Left ventricle myocardium superior (tissue), 1 donor: ENCODE data around the gene HAPLN2. TPM values are rescaled to one million over a fixed set of nuclear protein-coding genes. Genes with fewer than 3 reads are reported as not detected.
"Not testable (repeated sequence)": the region's sequence is repeated elsewhere in the genome, so short reads cannot be mapped to it uniquely, and the experiment has no call there.

ENCODE experiments used
- ATAC-seq: fragments of 200-7000 bp; cut with Tn5 transposase; one replicate; pipeline ENCODE4 v1.9.1; 2020; ENCODE audit warnings: mild to moderate bottlenecking, moderate library complexity
- DNase-seq: peaks from one replicate; pipeline ENCODE4 v3.0.0-alpha.2; 2020
- intact Hi-C: fragments of 100-400 bp; cut with micrococcal nuclease; formaldehyde crosslinking; loops from one replicate; pipeline ENCODE4 v1.11.0; 2022
- total RNA-seq: library from RNA; stranded (reverse); fragmentation: NEBNext Ultra II Directional; extraction: Animal tissue kit (Norgen Biotek cat#: 25700); gene quantifications from one replicate; pipeline ENCODE4 v1.2.1, GENCODE V29; 2021
- donor health status: DM: no; HTN: yes; CAD: no; lungs with severe emphysema.

The HAPLN2 gene
- total RNA-seq, 1 donor from 2014 or later: 1.5 TPM

DNA sequence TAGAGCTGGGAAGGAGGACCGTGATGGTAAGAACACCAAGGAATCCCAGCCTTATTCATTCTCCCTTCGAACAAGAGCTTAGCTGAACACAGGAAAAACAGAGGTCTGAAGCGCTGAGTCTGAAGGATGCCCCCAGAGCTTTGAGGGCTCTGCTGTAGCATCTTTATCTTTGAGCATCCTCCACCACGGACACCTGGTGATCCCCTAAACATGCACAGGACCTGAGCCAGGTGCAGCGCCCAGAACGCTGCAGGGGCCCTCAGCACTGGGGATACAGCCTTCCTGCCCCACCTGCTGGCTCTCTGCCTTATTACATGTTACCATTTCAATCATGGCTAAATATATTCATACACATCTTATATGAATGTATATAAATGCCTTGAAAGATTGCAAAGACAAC, 10.2 kb upstream of the HAPLN2 start:
- ATAC-seq: peak; percentile 27

DNA sequence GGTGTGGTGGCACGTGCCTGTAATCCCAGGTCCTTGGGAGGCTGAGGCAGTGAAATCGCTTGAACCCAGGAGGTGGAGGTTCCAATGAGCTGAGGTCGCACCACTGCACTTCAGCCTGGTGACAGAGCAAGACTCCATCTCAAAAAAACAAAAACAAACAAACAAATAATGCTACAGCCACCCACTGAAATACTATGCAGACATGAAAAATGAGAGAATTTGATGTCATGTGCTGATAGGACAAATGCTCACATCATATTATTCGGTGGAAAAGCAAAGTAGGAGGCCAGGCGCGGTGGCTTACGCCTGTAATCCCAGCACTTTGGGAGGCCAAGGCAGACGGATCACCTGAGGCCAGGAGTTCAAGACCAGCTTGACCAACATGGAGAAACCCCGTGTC, 9.1 kb upstream of the HAPLN2 start:
- ATAC-seq, DNase-seq, intact Hi-C loops: not testable (repeated sequence)

More for the DNA sequence above, 10.2 kb upstream of the HAPLN2 start:
- DNase-seq: no peak
- intact Hi-C loops: loop anchor here (2.0 to 5.0 kb wide), 2 partner anchors 24 to 152 kb away; no protein-coding TSS in a partner anchor

DNA sequence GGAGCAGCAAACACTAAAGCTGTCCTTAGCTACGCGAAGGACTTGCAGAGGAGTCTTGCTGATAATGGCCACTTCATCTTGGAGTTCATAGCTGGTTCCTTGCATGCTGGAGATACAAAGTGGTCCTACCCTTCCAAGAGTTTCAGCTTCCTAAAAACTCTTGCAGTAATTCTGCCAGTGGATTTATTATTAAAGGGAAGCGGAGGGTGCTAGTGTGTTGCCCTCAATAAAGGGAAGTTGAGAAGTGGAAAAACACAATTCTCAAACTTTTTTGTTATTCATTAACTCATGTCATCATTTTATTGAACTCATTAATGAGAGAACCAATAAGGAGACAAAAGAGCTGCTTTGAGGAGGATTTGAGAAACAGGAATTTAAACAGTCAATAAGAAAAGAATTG, 6.5 kb upstream of the HAPLN2 start:
- DNase-seq (no peak), ATAC-seq (no peak)
- intact Hi-C loops: no loop called here

DNA sequence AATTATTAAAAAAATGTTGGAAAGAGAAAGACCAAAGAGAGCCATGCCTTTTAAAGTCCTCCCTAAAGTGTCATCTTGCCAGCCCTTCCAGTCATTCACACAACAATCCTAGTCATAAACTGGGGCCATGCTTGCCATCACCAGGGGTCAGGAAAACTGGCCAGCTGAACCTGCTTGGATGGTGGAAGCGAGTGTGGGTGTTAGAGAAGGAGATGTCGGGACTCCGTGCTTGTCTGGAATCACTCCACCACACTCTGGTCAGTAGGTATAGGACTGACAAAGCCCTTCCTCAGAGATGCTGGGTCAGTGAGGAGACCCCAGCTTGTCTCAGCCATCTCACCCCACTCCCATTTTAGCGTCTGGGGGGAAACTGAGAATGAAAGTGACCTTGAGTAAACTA, 3.3 kb upstream of the HAPLN2 start:
- DNase-seq (no peak), ATAC-seq (peak; percentile 35)
- intact Hi-C loops: no loop called here

DNA sequence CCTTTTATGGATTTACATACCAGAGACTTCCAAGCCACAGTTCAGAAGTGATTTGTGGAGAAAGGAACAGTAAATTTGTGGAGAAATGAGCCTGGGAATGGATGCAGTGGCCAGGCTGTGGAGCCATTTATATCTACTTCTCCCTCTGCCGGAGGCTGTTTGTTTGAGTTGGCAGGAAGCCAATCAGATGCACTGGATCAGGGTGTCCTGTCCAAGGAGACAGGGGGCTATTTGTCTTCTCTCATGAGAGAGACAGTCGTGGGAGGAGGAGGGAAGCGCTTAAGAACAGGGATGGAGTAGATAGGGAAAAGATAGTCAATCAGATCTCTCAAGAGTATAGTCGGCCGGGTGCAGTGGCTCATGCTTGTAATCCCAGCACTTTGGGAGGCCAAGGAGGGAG, 2.8 kb upstream of the HAPLN2 start:
- ATAC-seq (peak; percentile 85), DNase-seq (peak; percentile 43)
- intact Hi-C loops: no loop called here

DNA sequence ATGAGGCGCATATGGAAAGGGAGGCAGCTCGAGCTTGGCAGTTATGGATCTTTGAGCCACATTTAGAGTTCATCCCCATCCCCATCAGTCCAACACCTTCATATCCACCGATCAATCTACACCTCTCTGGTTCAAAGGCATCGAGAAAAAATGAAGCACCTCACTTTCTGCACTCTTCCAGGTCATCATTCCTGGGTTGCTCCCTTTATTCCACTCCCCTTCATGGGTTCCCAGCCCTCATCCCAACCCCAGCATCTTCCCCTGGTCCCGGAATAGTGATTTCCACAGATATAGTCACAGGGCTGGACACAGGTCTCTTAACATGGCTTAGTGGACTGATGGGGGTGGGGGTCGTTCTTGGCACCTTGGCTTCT, 354 bp downstream of the HAPLN2 start:
- intact Hi-C loops: no loop called here
- DNase-seq (no peak), ATAC-seq (no peak)

DNA sequence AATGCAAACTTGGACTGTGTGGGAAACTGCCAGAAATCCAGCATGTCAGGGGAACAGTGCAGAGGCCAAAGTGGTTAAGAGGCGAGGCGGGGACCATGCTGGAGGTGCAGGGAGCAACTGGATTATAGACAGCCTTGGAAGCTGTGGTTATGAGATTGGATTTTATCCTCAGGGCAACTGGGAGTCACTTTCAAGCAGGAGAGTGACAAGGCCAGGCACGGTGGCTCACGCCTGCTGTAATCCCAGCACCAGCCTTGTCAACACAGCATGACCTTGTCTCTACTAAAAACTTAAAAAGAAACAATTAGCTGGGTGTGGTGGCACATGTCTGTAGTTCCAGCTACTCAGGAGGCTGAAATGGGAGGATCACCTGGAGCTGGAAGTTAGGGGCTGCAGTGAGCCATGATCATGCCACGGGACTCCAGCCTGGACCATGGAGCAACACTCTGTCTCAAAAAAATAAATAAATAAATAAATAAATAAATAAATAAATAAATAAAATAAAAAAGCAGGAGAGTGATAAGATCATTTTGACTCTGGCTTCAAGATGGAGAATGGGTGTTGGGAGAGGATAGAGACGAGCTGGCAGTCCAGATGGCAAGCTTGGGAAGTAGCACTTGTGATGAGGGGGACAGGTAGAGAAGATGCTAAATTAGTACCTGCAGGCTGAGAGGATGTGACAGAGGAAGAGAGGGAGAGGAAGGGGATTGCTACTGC, 3.5 kb downstream of the HAPLN2 start:
- intact Hi-C loops: no loop called here
- ATAC-seq: no peak

DNA sequence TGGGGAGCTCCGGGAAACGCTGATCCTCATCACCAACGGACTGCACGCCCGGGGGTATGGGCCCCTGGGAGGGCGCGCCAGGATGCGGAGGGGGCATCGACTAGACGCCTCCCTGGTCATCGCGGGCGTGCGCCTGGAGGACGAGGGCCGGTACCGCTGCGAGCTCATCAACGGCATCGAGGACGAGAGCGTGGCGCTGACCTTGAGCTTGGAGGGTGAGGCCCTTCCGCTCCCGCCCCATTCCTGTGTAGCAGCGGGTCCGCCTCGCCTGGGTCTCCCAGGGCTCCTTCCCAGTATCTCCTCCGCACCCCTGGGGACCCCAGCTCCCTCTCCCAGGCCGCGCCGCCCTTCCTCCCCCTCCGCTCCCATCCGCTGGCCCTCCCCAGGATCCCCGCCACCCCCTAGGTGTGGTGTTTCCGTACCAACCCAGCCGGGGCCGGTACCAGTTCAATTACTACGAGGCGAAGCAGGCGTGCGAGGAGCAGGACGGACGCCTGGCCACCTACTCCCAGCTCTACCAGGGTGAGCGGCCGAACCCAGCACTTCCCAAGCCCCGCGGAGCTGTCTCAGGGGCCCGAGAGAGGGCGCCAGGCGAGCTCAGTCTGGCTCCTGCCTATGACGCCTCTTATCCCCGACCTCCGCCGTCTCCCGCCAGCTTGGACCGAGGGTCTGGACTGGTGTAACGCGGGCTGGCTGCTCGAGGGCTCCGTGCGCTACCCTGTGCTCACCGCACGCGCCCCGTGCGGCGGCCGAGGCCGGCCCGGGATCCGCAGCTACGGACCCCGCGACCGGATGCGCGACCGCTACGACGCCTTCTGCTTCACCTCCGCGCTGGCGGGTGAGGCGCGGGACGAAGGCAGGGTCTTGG, 5.0 kb downstream of the HAPLN2 start:
- DNase-seq (peak; percentile 68), ATAC-seq (peak; percentile 78)
- intact Hi-C loops: no loop called here

More for the DNA sequence above, 3.5 kb downstream of the HAPLN2 start:
- DNase-seq: no peak

DNA sequence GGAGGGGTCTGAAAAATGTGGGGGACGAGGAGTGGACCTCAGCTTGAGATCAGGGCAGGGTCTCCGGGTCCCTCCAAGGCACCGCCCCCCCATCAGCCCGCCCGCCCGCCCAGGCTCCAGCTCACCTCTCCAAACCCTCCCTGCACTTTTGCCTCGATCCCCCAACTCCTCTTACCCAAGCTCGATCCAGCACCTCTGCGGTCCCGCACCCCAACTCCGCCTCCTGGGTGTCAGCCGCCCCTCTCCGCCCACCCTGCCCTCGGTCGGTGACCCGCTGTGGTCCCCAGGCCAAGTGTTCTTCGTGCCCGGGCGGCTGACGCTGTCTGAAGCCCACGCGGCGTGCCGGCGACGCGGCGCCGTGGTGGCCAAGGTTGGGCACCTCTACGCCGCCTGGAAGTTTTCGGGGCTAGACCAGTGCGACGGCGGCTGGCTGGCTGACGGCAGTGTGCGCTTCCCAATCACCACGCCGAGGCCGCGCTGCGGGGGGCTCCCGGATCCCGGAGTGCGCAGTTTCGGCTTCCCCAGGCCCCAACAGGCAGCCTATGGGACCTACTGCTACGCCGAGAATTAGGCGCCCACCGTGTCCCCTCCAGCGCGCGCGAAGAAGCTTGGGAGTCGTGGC, 5.7 kb downstream of the HAPLN2 start:
- DNase-seq (no peak), ATAC-seq (peak; percentile 31)
- intact Hi-C loops: no loop called here

DNA sequence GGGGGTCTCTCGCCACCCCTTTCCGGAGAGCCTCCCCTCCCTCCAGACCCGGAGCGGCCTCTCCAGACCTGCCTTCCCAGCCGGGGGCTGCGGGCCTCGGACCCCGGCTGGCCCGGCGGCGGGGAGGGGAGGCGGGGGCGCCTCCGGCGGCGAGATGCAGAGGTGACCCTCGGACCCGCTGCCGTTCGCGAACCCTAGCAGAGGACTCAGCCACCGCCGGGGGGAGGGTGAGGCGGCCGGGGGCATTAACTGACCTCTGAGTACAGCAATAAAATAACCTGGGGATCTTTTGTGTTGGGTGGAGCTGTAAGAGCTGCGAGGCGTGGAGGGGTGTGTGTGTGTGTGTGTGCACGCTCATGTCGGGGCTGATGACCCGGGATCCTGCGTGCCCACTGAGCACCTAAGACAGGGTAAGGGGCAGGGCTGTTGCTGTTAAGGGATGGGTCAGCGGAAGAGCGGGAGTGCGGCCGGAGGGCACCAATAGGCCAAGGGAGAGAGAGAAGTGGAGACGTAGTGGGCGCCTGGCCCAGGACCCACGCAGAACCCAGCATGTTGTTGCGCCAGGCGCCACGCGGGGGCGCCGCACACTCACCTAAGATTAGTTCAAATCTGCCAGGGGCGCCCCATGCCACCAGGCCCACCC, 6.3 kb downstream of the HAPLN2 start:
- intact Hi-C loops: no loop called here
- DNase-seq (peak; percentile 78), ATAC-seq (peak; percentile 70)

DNA sequence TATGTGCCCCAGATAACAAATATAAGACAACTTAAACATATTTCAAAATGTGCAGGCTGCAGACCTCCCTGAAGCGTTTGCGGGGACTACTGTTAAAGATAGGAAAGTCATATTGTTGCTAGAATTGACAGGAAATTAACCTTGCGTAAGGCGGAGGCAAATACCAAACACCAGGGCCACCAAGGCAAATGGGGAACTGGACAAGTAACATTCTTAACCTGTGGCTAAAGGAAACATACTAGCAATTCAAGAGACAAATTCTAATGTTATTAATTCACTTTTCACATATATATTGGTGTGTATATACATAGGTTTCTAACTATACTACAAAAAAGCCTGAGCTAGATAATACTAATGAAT, 6.8 kb downstream of the HAPLN2 start:
- ATAC-seq (no peak), DNase-seq (no peak)
- intact Hi-C loops: no loop called here

DNA sequence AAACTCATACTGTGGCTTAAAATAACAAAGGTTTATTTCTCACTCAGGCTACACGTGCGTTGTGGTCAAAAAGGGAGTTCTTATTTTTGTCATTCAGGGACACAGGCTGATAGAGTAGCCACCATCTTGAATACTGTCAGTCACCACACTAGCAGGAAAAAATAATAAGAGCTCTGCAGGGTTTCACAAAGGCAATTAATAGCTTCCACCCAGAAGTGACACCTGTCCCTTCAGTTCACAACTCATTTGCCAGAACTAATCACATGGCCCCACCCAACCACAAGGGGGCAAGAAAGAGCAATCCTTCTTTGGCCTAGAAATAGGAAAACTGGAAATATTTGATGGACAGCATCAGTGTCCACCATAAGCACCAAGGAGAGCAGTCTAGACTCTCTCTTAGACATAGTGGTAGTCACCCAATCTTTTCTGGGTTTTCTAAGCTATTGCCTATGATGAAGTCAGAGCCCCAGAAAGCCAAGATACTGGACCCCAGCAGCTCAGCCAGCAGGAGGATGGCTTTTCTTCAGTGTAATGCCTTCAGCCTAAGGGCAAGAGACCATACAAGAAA, 8.2 kb downstream of the HAPLN2 start:
- intact Hi-C loops: no loop called here
- ATAC-seq: no peak
- no peak for DNase-seq

DNA sequence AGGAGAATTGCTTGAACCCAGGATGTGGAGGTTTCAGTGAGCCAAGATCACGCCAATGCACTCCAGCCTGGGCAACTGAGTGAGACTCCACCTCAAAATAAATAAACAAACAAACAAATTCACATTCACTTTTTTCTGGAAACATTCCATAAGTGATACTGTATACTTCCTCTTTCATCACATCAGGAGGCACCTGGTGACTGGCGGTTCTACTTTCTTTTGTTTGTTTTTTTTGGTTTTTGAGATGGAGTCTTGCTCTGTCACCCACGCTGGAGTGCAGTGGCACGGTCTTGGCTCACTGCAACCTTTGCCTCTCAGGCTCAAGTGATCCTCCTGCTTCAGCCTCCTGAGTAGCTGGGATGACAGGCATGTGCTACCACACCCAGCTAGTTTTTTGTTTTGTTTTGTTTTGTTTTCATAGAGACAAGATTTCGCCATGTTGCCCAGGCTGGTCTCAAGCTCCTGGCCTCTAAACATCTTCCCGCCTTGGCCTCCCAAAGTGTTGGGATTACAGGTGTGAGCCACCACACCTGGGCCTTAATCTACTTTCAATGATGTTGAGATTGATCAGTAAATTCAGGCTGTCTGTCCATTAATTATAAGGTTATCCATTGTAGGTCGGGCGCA, 10.7 kb downstream of the HAPLN2 start:
- intact Hi-C loops: no loop called here
- DNase-seq: no peak
- no peak for ATAC-seq

DNA sequence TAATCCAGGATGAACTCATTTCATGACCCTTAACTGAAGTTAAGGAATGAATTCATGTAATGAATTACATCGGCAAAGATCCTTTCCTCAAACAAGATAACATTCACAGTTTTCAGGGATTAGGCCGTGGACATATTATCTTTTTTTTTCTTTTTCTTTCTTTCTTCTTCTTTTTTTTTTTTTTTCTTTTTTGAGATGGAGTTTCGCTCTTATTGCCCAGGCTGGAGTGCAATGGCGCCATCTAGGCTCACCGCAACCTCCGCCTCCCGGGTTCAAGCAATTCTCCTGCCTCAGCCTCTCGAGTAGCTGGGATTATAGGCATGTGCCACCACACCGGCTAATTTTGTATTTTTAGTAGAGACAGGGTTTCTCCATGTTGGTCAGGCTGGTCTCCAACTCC, 11.9 kb downstream of the HAPLN2 start:
- DNase-seq, ATAC-seq, intact Hi-C loops: not testable (repeated sequence)

DNA sequence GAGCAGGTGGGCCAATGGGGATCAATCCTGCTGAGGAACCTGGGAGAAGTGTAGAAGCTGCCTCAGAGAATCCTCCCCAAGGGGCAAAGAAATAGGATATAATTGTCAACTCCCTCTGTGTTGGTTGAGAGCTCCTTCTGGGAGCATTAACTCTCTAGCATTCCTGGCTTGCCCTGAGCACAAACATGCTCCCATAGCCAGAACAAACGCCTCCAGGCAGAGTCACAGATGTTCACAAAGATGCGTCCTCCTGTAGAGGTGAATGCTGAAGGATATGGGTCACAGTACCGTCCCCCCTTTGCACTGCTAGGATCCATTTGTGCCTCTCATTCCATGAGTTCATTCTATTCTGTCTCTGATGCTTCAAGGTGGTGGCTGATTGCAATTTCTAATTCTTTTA, 13.1 kb downstream of the HAPLN2 start:
- intact Hi-C loops: no loop called here
- DNase-seq (no peak), ATAC-seq (no peak)

DNA sequence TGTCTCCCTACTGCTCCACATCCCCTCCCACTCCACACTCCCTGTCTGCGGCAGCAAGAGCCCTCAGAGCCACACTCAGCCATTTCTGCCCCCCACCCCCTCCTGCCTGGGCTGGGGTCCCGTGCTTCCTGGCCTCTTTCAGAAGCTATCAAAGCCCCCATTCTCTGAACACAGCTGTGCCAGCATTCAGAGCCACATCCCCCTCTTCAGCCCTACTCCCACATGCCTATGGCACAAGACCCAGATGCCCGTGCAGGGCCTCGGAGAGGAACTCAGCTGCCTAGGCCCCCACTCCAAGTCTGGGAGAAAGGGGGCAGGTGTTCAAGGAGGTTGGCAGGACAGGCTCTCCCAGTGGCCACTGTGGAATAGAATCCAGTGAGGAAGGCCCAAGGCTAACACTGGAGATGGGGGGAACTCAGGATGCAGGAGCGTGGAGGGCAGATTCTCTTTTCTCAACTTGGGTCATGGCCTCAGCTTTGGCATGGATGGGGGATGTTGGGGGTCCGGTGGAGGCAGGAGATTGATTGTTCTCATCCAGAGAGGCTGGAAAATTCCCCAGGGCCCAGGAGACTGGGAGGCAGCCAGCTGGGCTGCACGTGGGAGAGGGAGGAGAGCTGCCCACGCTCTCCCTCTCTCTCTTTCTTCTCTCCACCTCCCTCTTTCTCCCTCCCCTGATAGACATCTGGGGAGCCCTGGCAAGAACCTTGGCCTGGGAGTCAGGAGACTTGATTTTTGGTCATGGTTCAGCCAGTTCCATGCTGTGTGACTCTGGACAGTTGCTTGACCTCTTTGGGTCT, 19.2 kb downstream of the HAPLN2 start:
- intact Hi-C loops: no loop called here
- ATAC-seq (no peak), DNase-seq (no peak)

DNA sequence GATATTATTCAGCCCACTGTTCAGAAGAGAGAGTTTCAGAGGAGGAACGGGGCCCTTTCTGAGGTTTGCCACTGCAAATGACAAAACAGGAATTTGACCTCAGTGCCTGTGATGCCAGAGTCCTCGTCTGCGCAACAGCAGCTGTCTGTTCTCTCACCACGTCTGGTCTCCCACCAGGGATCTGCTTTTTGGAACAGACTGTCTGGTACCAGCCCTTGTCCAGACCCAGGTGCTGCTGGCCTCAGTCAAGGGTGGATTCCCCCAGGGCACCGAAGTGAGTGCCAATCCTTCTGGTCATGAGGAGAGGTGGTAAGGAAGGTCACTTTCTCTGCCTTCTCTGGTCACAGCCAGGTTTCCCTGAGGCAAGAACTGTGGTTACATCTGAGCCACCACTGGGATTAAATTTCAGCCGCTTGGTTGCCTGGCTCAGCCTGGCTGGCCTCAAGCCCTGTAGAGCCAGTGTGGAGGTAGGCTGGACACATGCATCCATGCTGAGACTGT, 20.4 kb downstream of the HAPLN2 start:
- intact Hi-C loops: no loop called here
- ATAC-seq: no peak
- DNase-seq: no peak
